T-helper 22 cell (primary cell): Measurements from ENCODE around the gene LRP1.

ENCODE experiments used
- DNase-seq: peaks from one replicate; pipeline ENCODE4 v3.0.0-alpha.2; 2020; ENCODE audit warnings: low read depth

LRP1 gene

GRCh38 chr12:57223191-57224165 lies 95.2 kb downstream of the LRP1 start:
- DNase-seq: no peak

- DNase-seq: no peak
Observed at GRCh38 chr12:57224278-57224972, 96.1 kb downstream of the LRP1 start.

- DNase-seq: peak; percentile 25
Observed at GRCh38 chr12:57224973-57225679, 96.8 kb downstream of the LRP1 start.

- no peak for DNase-seq
Observed at GRCh38 chr12:57225680-57226210, 97.5 kb downstream of the LRP1 start.

- no peak for DNase-seq
Observed at GRCh38 chr12:57226588-57227314, 98.5 kb downstream of the LRP1 start.

- no peak for DNase-seq
Observed at GRCh38 chr12:57227315-57228115, 99.2 kb downstream of the LRP1 start.

- DNase-seq: no peak
Observed at GRCh38 chr12:57229046-57229633, 100.9 kb downstream of the LRP1 start.

GRCh38 chr12:57229634-57230380 lies 101.5 kb downstream of the LRP1 start, which contains the start of gene SHMT2:
Gene SHMT2 (plus strand): TSS chr12:57229711. CDS start chr12:57229779, 68 bp downstream.
- peak; percentile 84 for DNase-seq

GRCh38 chr12:57230381-57231155 lies 102.3 kb downstream of the LRP1 start:
- DNase-seq: no peak

- no peak for DNase-seq
Observed at GRCh38 chr12:57231276-57232021, 103.2 kb downstream of the LRP1 start.

- DNase-seq: no peak
Observed at GRCh38 chr12:57232156-57232756, 104.0 kb downstream of the LRP1 start.

- no peak for DNase-seq
Observed at GRCh38 chr12:57233357-57234232, 105.3 kb downstream of the LRP1 start.

- DNase-seq: no peak
Observed at GRCh38 chr12:57234233-57234570, 105.9 kb downstream of the LRP1 start.

- DNase-seq: no peak
Observed at GRCh38 chr12:57234571-57235016, 106.3 kb downstream of the LRP1 start.

- no peak for DNase-seq
Observed at GRCh38 chr12:57235017-57235727, 106.9 kb downstream of the LRP1 start.

GRCh38 chr12:57235728-57236131 lies 107.4 kb downstream of the LRP1 start:
- no peak for DNase-seq
